Testis (tissue), 3 donors: ENCODE data around the gene ANO2. TPM values are rescaled to one million over a fixed set of nuclear protein-coding genes. Genes with fewer than 3 reads are reported as not detected.

ENCODE experiments used
- DNase-seq: peaks from one replicate; pipeline ENCODE4 v3.0.0-alpha.2; 2019
- H3K27ac ChIP-seq, 2 donors: fragments of 200-600 bp; sonication (generic); one replicate each; pipeline ENCODE4 v1.5.1; 2019
- H3K27me3 ChIP-seq: fragments of 200-600 bp; sonication (generic); one replicate; pipeline ENCODE4 v1.5.1; 2019
- H3K36me3 ChIP-seq: fragments of 200-600 bp; sonication (generic); one replicate; pipeline ENCODE4 v1.5.1; 2017; ENCODE audit warnings: low read depth; ENCODE audit errors: missing control alignments
- H3K4me1 ChIP-seq: fragments of 200-600 bp; sonication (generic); one replicate; pipeline ENCODE4 v1.5.1; 2019
- H3K4me3 ChIP-seq, 2 donors: fragments of 200-600 bp; sonication (generic); one replicate each; pipeline ENCODE4 v1.5.1; 2017 to 2019
- H3K9me3 ChIP-seq: fragments of 200-600 bp; sonication (generic); one replicate; pipeline ENCODE4 v1.5.1; 2017
- POLR2A ChIP-seq: fragments of 450-650 bp; IDR thresholded peaks from one replicate; pipeline ENCODE4 v1.6.1; 2017; ENCODE audit warnings: antibody characterized with exemption, mild to moderate bottlenecking, moderate library complexity
- WGBS, 2 donors: methylation state at CpG; one replicate each; pipeline ENCODE4 v1.1.5; 2018; 5-methylcytosine and 5-hydroxymethylcytosine counted together
- intact Hi-C: fragments of 100-400 bp; cut with DNase I; formaldehyde crosslinking; loops from one replicate; pipeline ENCODE4 v1.15.1; 2023; ENCODE audit warnings: low total_unique reads
- polyA plus RNA-seq: library from polyadenylated mRNA; stranded (reverse); fragments of 350-450 nt; fragmentation: Illumina TruSeq; extraction: RNeasy Lipid Tissue Mini Kit (QIAGEN cat#74804); gene quantifications from one replicate; pipeline ENCODE4 v1.2.3, GENCODE V29; 2014; ENCODE audit warnings: low read depth, low replicate concordance; ENCODE audit not compliant: insufficient read depth
- total RNA-seq, 2 donors: library from RNA; depleted of rRNA; stranded (reverse); fragments of >200 nt; gene quantifications; one replicate each; pipeline ENCODE4 v1.2.3, GENCODE V29; 2016
- TF ChIP-seq, protein P1 (sequence below), 3 experiments: fragments of 450-650 bp in 2 of 3; fragments of 200-600 bp in 1 of 3; sonication (generic) in 1 of 3; IDR thresholded peaks; one replicate each; pipeline ENCODE4 v1.5.1; 2016 to 2019; ENCODE audit warnings: antibody characterized with exemption in 3 of 3, mild to moderate bottlenecking in 2 of 3, moderate library complexity in 1 of 3

The ANO2 gene
- total and polyA plus RNA-seq, 3 donors from 2014 or later: 9.8 to 24.5 (median 24.4) TPM

DNA sequence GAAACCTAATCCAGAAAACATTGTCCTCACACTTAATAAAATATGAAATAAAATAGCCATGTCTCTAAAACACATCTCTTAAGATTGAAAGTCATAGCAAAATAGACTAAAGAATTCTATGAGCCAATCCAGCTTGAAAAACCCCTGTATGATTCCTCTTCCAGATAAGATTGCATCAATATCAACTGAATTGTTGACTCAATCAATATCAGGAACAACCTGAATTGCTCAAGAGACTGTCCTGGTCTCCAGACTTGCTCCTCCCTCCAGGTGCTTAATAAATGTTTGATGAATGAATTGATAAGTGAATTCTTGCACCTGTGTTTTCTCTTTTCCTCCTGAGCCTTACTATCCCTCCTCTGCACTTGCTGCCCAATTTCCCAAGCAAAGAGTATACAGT lies 351.1 kb downstream of the ANO2 start:
- no peaks in the 10 kb centered on the region for H3K36me3 ChIP-seq
- H3K9me3 ChIP-seq: no peaks in the 10 kb centered on the region
- DNase-seq: no peak
- no peak overlapping the region for H3K4me3 ChIP-seq
- H3K4me1 ChIP-seq: no peaks in the 10 kb centered on the region
- H3K27ac ChIP-seq: no peak overlapping the region
- intact Hi-C loops: no loop called here
- TF ChIP-seq, protein P1, sequence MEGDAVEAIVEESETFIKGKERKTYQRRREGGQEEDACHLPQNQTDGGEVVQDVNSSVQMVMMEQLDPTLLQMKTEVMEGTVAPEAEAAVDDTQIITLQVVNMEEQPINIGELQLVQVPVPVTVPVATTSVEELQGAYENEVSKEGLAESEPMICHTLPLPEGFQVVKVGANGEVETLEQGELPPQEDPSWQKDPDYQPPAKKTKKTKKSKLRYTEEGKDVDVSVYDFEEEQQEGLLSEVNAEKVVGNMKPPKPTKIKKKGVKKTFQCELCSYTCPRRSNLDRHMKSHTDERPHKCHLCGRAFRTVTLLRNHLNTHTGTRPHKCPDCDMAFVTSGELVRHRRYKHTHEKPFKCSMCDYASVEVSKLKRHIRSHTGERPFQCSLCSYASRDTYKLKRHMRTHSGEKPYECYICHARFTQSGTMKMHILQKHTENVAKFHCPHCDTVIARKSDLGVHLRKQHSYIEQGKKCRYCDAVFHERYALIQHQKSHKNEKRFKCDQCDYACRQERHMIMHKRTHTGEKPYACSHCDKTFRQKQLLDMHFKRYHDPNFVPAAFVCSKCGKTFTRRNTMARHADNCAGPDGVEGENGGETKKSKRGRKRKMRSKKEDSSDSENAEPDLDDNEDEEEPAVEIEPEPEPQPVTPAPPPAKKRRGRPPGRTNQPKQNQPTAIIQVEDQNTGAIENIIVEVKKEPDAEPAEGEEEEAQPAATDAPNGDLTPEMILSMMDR (IDR thresholded peaks at IDR 0.05): no peak
- no peak for TF ChIP-seq POLR2A
- H3K27me3 ChIP-seq: no peaks in the 10 kb centered on the region

DNA sequence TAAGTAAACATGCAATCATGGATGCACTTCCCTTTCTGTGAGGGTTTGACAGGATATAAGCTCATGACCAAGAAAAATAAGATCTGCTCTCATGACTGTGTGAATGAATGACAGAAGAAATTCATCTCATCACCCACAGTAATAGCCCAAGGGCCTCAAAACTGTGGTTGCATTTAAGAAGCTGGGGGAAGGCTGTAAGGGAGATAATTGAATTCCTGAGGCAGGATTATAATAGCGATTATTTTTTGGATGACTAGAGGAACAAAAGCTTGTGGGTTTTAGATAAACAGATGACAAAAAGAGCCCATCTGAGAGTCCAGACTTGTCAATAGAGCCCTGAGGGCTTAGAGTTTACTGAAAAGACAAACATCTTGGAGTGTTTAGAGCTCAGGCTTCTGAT lies 352.0 kb downstream of the ANO2 start:
- H3K9me3 ChIP-seq: no peaks in the 10 kb centered on the region
- DNase-seq: no peak
- H3K4me3 ChIP-seq: no peak overlapping the region
- no peaks in the 10 kb centered on the region for H3K27me3 ChIP-seq
- TF ChIP-seq POLR2A: no peak
- TF ChIP-seq, protein P1 (IDR thresholded peaks at IDR 0.05): no peak
- 73 to 81% methylated on average over 1 of the region's 1 CpG for WGBS, 2 donors
- H3K27ac ChIP-seq: no peak overlapping the region
- intact Hi-C loops: no loop called here
- no peaks in the 10 kb centered on the region for H3K36me3 ChIP-seq
- H3K4me1 ChIP-seq: no peaks in the 10 kb centered on the region

DNA sequence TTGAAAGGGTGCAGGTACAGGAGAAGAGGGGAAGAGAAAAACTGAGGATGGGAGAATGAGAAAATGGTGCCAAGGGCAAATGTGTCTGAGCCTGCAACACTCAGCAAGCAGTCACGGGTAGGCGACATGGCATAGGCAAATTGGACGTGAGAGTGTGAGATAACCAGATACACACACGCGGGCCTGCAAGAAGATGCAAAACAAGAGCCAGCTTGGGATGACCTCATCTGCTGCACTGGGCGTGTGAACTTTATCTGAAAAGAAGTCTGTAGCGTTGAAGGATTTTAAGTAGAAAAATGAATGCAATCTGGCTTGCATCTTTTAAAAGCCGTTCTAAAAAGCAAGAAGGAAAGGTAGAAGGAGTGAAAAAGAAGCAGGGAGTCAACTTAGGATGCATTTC lies 352.7 kb downstream of the ANO2 start:
- H3K4me1 ChIP-seq: no peaks in the 10 kb centered on the region
- no peaks in the 10 kb centered on the region for H3K36me3 ChIP-seq
- H3K9me3 ChIP-seq: no peaks in the 10 kb centered on the region
- 80 to 87% methylated on average over 8 of the region's 8 CpGs for whole genome bisulfite sequencing, 2 donors
- no peak overlapping the region for H3K4me3 ChIP-seq
- H3K27ac ChIP-seq: no peak overlapping the region
- DNase-seq: no peak
- no peaks in the 10 kb centered on the region for H3K27me3 ChIP-seq
- TF ChIP-seq POLR2A: no peak
- TF ChIP-seq, protein P1 (IDR thresholded peaks at IDR 0.05): no peak
- intact Hi-C loops: no loop called here

DNA sequence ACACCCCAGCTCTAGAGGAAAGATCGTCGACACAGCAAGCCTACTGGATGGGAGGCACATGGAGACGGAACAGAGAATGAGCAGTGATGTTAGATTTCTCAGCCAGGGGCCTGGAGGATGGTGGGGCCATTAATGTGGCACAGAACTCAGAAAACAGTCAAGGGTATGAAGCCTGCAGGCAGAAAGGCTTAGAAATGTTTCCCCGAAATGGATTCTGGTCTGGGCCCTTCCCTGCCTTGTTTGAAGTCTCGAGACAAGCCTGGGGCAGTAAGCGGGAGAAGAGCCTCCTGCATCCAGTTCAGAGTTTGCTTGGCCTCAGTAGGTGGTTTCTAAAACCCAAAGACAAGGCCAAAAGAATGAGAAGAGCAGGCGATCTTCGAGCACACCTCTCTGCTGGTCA lies 354.7 kb downstream of the ANO2 start:
- intact Hi-C loops: no loop called here
- no peak for DNase-seq
- H3K27ac ChIP-seq: no peak overlapping the region
- no peaks in the 10 kb centered on the region for H3K9me3 ChIP-seq
- no peaks in the 10 kb centered on the region for H3K27me3 ChIP-seq
- H3K36me3 ChIP-seq: no peaks in the 10 kb centered on the region
- 89 to 97% methylated on average over 8 of the region's 8 CpGs for WGBS, 2 donors
- no peaks in the 10 kb centered on the region for H3K4me1 ChIP-seq
- TF ChIP-seq POLR2A: no peak
- TF ChIP-seq, protein P1 (IDR thresholded peaks at IDR 0.05): no peak
- H3K4me3 ChIP-seq: no peak overlapping the region

DNA sequence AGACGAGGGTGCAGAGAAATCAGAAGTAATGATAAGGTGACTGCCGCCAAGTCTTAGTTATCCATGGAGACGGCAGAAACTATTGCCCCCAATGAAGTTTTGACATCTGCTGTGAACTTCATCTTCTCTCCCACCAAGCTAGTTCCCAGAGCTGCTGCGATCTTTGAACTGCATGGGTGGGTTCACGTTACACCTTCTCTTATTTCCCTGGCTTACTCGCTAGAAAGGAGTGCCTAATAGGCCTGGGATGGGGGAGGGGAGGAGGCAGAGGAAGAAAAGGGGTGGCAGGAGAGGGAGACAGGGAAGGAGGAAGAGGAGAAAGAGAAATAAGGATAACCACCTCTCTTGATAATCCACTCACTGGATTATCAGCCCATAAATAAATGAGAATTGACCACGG lies 356.0 kb downstream of the ANO2 start:
- no peak for DNase-seq
- intact Hi-C loops: no loop called here
- WGBS, 2 donors: 87 to 89% methylated on average over 7 of the region's 7 CpGs
- no peak for TF ChIP-seq POLR2A
- TF ChIP-seq, protein P1 (IDR thresholded peaks at IDR 0.05): no peak
- H3K36me3 ChIP-seq: no peaks in the 10 kb centered on the region
- H3K27ac ChIP-seq: no peak overlapping the region
- H3K27me3 ChIP-seq: no peaks in the 10 kb centered on the region
- no peaks in the 10 kb centered on the region for H3K4me1 ChIP-seq
- no peaks in the 10 kb centered on the region for H3K9me3 ChIP-seq
- H3K4me3 ChIP-seq: no peak overlapping the region
